ENCODE measurements around the gene TBL3. TPM values are rescaled to one million over a fixed set of nuclear protein-coding genes. Genes with fewer than 3 reads are reported as not detected.

Gene TBL3
- polyA plus RNA-seq, 2 of the 4 experiments (the other 2 are of a cell fraction), result 21.9 to 42.8 TPM

GRCh38 chr16:2024032-2024420 lies 52.2 kb downstream of the TBL3 start:
- Histone ChIP-seq H3K4me1 (peaks cover 31% of the 10 kb centered on the region), H3K4me2 (peak overlapping the region; percentile 92; the same call in 2 of the 3 replicates), H3K27ac (peak overlapping the region; percentile 89 to 97; a peak in 5 of 6 replicates), H3K4me3 (no peak overlapping the region), H3K9me3 (no peaks in the 10 kb centered on the region)
- CTCF ChIA-PET, result interaction anchor here (0.6 to 7.8 kb wide), 18 partner anchors 8 to 198 kb away, joined by 3 to 117 read pairs (median 4); partner anchors contain the start of genes NTHL1, PKD1 and TSC2
- FAIRE-seq (no peak), DNase-seq (ENCODE audit: low read depth in 1 of 2, low spot score in 1 of 2) (no peak), ATAC-seq (no peak)
- 91% methylated on average over 12 of the region's 12 CpGs for WGBS (ENCODE audit: missing lambda C conversion rate)
- POLR2A ChIA-PET, result interaction anchor here (2.7 kb wide), 1 partner anchor 131 kb away, joined by 19 read pairs; the partner anchor contains the start of gene TRAF7
- TF ChIP-seq GATA3 (IDR thresholded peaks at IDR 0.05; ENCODE audit: borderline replicate concordance) (no peak), MAX (IDR thresholded peaks at IDR 0.05) (no peak), CEBPB (IDR thresholded peaks at IDR 0.05) (no peak)

- no peak for ATAC-seq
- FAIRE-seq, result no peak
- WGBS (ENCODE audit: missing lambda C conversion rate), result 95% methylated on average over 7 of the region's 14 CpGs
- no peak for DNase-seq (ENCODE audit: low read depth in 1 of 2, low spot score in 1 of 2)
- no peak overlapping the region for H3K4me3 ChIP-seq
- peaks cover 31% of the 10 kb centered on the region for H3K4me1 ChIP-seq
- CTCF ChIA-PET, result interaction anchor here (0.6 to 7.8 kb wide), 9 partner anchors 9 to 425 kb away, joined by 3 to 117 read pairs (median 4); partner anchors contain the start of genes ECI1 and PKD1
- POLR2A ChIA-PET, result no interaction called here
- H3K4me2 ChIP-seq, result no peak overlapping the region
- TF ChIP-seq PBX3 (IDR thresholded peaks at IDR 0.05), result no peak
- TF ChIP-seq E2F6 (IDR thresholded peaks at IDR 0.05; ENCODE audit: borderline replicate concordance, low read depth), result no peak
- H3K9me3 ChIP-seq, result no peaks in the 10 kb centered on the region
- H3K27ac ChIP-seq, result peak overlapping the region; percentile 11 to 88; a peak in 3 of 6 replicates
These were observed 53.4 kb downstream of the TBL3 start for GRCh38 chr16:2025251-2025650.

- Histone ChIP-seq H3K4me1 (peaks cover 34% of the 10 kb centered on the region), H3K4me3 (peak overlapping the region; percentile 82), H3K4me2 (peak overlapping the region; percentile 97), H3K27ac (peak overlapping the region; percentile 81 to 88), H3K9me3 (no peaks in the 10 kb centered on the region)
- ChIA-PET POLR2A (no interaction called here), CTCF (interaction anchor here (0.6 to 7.8 kb wide), 7 partner anchors 10 to 425 kb away, joined by 3 to 117 read pairs (median 4); partner anchors contain the start of genes ECI1 and PKD1)
- WGBS (ENCODE audit: missing lambda C conversion rate), result 83% methylated on average over 15 of the region's 16 CpGs
- ATAC-seq, result no peak
- DNase-seq (ENCODE audit: low read depth in 1 of 2, low spot score in 1 of 2), result no peak
- no peak for TF ChIP-seq TP53 (CRISPR knock-in tag; IDR thresholded peaks at IDR 0.05)
- FAIRE-seq, result no peak
These were observed 54.1 kb downstream of the TBL3 start for GRCh38 chr16:2025878-2026460.

GRCh38 chr16:2026461-2027023 lies 54.7 kb downstream of the TBL3 start, which contains the start of gene NHERF2:
NHERF2 (plus strand) TSS chr16:2026902; CDS start chr16:2027006, 104 bp downstream.
- Histone ChIP-seq H3K4me3 (peak within 1 kb of the TSS; percentile 82), H3K9me3 (no peaks in the 10 kb centered on the region), H3K4me1 (peaks cover 34% of the 10 kb centered on the region), H3K4me2 (peak within 1 kb of the TSS; percentile 97), H3K27ac (peak within 1 kb of the TSS; percentile 81 to 88)
- 0 out of 5 replicates have a peak, but pooled peaks of 1 of the 2 experiments have one; percentile 28 for TF ChIP-seq JUN (IDR thresholded peaks at IDR 0.05)
- TF ChIP-seq PHF8 (IDR thresholded peaks at IDR 0.05; ENCODE audit: borderline replicate concordance, low read depth), result no peak
- TF ChIP-seq BCL3 (IDR thresholded peaks at IDR 0.05), result 0 out of 3 replicates have a peak, but pooled peaks have one; percentile 36
- ChIA-PET POLR2A (interaction anchor here (0.6 to 1.4 kb wide), 2 partner anchors 14 to 129 kb away, joined by 3 to 8 read pairs; partner anchors contain the start of gene TRAF7), CTCF (interaction anchor here (0.6 to 7.8 kb wide), 4 partner anchors 10 to 112 kb away, joined by 3 to 117 read pairs (median 6); partner anchors contain the start of gene PKD1)
- WGBS (ENCODE audit: missing lambda C conversion rate), result 36% methylated on average over 9 of the region's 59 CpGs
- peak; percentile 7 to 31; a peak in 3 of 6 replicates for ATAC-seq
- FAIRE-seq, result no peak
- no peak for DNase-seq (ENCODE audit: low read depth in 1 of 2, low spot score in 1 of 2)
